ENCODE data around the gene AOC2. TPM values are rescaled to one million over a fixed set of nuclear protein-coding genes. Genes with fewer than 3 reads are reported as not detected.
"Not testable (repeated sequence)": the region's sequence is repeated elsewhere in the genome, so short reads cannot be mapped to it uniquely, and the experiment has no call there.

The AOC2 gene
- total RNA-seq, 2 experiments from 2014 or later: 3.0 to 3.3 TPM

DNA sequence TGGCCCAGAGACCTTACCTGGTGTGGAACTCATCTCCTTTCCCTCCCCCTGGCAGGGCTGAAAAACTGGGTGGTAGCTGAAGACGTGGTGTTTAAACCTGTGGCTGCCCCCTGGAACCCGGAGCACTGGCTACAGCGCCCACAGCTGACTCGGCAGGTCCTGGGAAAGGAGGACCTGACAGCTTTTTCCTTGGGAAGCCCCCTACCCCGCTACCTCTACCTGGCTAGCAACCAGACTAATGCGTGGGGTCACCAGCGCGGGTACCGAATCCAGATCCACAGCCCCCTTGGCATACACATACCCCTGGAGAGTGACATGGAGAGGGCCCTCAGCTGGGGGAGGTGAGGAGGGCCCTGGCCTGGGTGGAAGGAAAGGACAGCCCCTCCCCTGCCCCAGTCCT lies 4.7 kb downstream of the AOC2 start:
- Mint-ChIP-seq H3K27me3 (no peaks in the 10 kb centered on the region), H3K4me1 (ENCODE audit: low read depth) (peaks cover 19% of the 10 kb centered on the region), H3K36me3 (ENCODE audit: low read depth) (peaks cover 14% of the 10 kb centered on the region), H3K9me3 (no peaks in the 10 kb centered on the region), H3K27ac (no peak overlapping the region), H3K4me3 (no peak overlapping the region)
- CTCF ChIA-PET: no interaction called here
- TF ChIP-seq, protein P1, sequence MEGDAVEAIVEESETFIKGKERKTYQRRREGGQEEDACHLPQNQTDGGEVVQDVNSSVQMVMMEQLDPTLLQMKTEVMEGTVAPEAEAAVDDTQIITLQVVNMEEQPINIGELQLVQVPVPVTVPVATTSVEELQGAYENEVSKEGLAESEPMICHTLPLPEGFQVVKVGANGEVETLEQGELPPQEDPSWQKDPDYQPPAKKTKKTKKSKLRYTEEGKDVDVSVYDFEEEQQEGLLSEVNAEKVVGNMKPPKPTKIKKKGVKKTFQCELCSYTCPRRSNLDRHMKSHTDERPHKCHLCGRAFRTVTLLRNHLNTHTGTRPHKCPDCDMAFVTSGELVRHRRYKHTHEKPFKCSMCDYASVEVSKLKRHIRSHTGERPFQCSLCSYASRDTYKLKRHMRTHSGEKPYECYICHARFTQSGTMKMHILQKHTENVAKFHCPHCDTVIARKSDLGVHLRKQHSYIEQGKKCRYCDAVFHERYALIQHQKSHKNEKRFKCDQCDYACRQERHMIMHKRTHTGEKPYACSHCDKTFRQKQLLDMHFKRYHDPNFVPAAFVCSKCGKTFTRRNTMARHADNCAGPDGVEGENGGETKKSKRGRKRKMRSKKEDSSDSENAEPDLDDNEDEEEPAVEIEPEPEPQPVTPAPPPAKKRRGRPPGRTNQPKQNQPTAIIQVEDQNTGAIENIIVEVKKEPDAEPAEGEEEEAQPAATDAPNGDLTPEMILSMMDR (IDR thresholded peaks at IDR 0.05): no peak
- POLR2A ChIA-PET: no interaction called here
- ATAC-seq: no peak
- no peak for DNase-seq
- intact Hi-C loops (cut with micrococcal nuclease): loop anchor here (10.0 kb wide), 2 partner anchors 76 to 146 kb away; partner anchors contain the start of gene RPL27

DNA sequence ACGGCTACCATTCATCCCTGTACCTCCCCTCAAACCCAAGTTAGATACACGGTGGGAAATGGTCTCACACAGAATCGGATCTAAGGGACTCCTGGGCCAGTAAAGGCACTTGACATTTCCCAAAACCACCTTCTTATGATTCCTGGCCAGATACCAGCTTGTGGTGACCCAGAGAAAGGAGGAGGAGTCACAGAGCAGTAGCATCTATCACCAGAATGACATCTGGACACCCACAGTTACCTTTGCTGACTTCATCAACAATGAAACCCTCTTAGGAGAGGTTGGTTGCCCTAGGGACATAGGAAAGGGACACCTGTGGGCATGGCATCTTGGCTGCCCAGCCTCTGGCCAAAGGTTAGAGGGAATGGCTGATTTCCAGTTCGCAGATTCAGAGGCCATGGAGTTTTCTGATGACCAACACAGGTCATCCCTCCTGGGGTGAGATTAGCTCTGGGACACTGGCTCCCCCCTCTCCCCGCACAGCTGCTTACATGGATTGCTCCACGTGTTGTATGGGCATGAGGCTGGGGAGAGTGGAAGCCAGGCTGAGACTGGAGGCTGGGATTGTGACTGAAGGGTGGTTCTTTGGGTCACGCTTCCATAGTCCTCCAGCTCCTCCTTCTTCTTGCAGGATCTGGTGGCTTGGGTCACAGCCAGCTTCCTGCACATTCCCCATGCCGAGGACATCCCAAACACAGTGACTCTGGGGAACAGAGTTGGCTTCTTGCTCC lies 5.2 kb downstream of the AOC2 start:
- H3K4me1 Mint-ChIP-seq (ENCODE audit: low read depth): peaks cover 19% of the 10 kb centered on the region
- H3K9me3 Mint-ChIP-seq: no peaks in the 10 kb centered on the region
- no peak for ATAC-seq
- intact Hi-C loops (cut with micrococcal nuclease): loop anchor here (10.0 kb wide), 2 partner anchors 75 to 145 kb away; partner anchors contain the start of gene RPL27
- H3K27me3 Mint-ChIP-seq: no peaks in the 10 kb centered on the region
- CTCF ChIA-PET: no interaction called here
- no peak for DNase-seq
- peaks cover 9% of the 10 kb centered on the region for H3K36me3 Mint-ChIP-seq (ENCODE audit: low read depth)
- no peak overlapping the region for H3K27ac Mint-ChIP-seq
- no peak overlapping the region for H3K4me3 Mint-ChIP-seq
- POLR2A ChIA-PET: no interaction called here
- TF ChIP-seq, protein P1 (IDR thresholded peaks at IDR 0.05): no peak

DNA sequence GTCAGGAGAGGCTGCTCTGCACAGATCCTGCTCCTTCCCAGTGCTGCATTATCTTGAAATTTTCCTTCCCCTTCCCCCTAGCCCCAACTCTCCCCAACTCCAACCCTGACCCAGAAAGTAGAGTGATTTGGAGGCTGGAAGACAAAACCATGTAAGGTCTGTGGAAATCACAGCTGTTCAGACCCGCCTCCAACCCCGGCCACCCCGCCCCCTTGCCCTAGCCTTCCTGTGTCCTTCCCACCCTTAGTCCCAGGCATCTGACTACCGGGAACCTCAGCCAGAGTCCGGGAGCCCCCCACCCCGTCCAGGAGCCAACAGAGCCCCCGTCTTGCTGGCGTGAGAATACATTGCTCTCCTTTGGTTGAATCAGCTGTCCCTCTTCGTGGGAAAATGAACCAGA lies 6.6 kb downstream of the AOC2 start, which contains the start of gene AOC3:
AOC3 (plus strand) TSS at position 246 of the 400 bp plus-strand sequence; CDS start at position 391, 145 bp downstream.
- TF ChIP-seq, protein P1 (IDR thresholded peaks at IDR 0.05): no peak

DNA sequence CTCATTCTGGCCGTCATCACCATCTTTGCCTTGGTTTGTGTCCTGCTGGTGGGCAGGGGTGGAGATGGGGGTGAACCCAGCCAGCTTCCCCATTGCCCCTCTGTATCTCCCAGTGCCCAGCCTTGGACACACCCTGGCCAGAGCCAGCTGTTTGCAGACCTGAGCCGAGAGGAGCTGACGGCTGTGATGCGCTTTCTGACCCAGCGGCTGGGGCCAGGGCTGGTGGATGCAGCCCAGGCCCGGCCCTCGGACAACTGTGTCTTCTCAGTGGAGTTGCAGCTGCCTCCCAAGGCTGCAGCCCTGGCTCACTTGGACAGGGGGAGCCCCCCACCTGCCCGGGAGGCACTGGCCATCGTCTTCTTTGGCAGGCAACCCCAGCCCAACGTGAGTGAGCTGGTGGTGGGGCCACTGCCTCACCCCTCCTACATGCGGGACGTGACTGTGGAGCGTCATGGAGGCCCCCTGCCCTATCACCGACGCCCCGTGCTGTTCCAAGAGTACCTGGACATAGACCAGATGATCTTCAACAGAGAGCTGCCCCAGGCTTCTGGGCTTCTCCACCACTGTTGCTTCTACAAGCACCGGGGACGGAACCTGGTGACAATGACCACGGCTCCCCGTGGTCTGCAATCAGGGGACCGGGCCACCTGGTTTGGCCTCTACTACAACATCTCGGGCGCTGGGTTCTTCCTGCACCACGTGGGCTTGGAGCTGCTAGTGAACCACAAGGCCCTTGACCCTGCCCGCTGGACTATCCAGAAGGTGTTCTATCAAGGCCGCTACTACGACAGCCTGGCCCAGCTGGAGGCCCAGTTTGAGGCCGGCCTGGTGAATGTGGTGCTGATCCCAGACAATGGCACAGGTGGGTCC lies 7.2 kb downstream of the AOC2 start:
- H3K4me1 Mint-ChIP-seq (ENCODE audit: low read depth); intact Hi-C loops (cut with micrococcal nuclease); H3K9me3 Mint-ChIP-seq; H3K4me3 Mint-ChIP-seq; H3K36me3 Mint-ChIP-seq (ENCODE audit: low read depth); DNase-seq; H3K27ac Mint-ChIP-seq; H3K27me3 Mint-ChIP-seq; ATAC-seq: not testable (repeated sequence)
- ChIA-PET CTCF (interaction anchor here (1.3 kb wide), 1 partner anchor 28 kb away, joined by 4 read pairs; the partner anchor contains the start of gene BECN1), POLR2A (interaction anchor here (1.0 kb wide), 1 partner anchor 18 kb away, joined by 5 read pairs; the partner anchor contains the start of gene PSME3)

More for the DNA sequence above, 6.6 kb downstream of the AOC2 start, which contains the start of gene AOC3:
- CTCF ChIA-PET: interaction anchor here (1.3 kb wide), 1 partner anchor 27 kb away, joined by 4 read pairs; the partner anchor contains the start of gene BECN1
- H3K4me1 Mint-ChIP-seq (ENCODE audit: low read depth): peaks cover 10% of the 10 kb centered on the region
- peaks cover 2% of the 10 kb centered on the region for H3K36me3 Mint-ChIP-seq (ENCODE audit: low read depth)
- POLR2A ChIA-PET: interaction anchor here (1.0 kb wide), 1 partner anchor 18 kb away, joined by 5 read pairs; the partner anchor contains the start of gene PSME3
- H3K4me3 Mint-ChIP-seq: no peak within 1 kb of the TSS
- no peak within 1 kb of the TSS for H3K27ac Mint-ChIP-seq
- no peak for DNase-seq
- no peaks in the 10 kb centered on the region for H3K27me3 Mint-ChIP-seq
- H3K9me3 Mint-ChIP-seq: no peaks in the 10 kb centered on the region
- ATAC-seq: no peak
- intact Hi-C loops (cut with micrococcal nuclease): no loop called here

DNA sequence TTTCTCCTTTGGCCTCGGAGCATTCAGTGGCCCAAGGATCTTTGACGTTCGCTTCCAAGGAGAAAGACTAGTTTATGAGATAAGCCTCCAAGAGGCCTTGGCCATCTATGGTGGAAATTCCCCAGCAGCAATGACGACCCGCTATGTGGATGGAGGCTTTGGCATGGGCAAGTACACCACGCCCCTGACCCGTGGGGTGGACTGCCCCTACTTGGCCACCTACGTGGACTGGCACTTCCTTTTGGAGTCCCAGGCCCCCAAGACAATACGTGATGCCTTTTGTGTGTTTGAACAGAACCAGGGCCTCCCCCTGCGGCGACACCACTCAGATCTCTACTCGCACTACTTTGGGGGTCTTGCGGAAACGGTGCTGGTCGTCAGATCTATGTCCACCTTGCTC lies 8.0 kb downstream of the AOC2 start:
- no peak overlapping the region for H3K27ac Mint-ChIP-seq
- POLR2A ChIA-PET: interaction anchor here (1.0 kb wide), 1 partner anchor 20 kb away, joined by 3 read pairs; no protein-coding TSS in a partner anchor
- intact Hi-C loops (cut with micrococcal nuclease): no loop called here
- H3K9me3 Mint-ChIP-seq: no peaks in the 10 kb centered on the region
- no peaks in the 10 kb centered on the region for H3K36me3 Mint-ChIP-seq (ENCODE audit: low read depth)
- H3K4me3 Mint-ChIP-seq: no peak overlapping the region
- no peak for ATAC-seq
- CTCF ChIA-PET: interaction anchor here (1.3 kb wide), 1 partner anchor 29 kb away, joined by 4 read pairs; the partner anchor contains the start of gene BECN1
- TF ChIP-seq, protein P1 (IDR thresholded peaks at IDR 0.05): no peak
- no peak for DNase-seq
- no peaks in the 10 kb centered on the region for H3K27me3 Mint-ChIP-seq
- H3K4me1 Mint-ChIP-seq (ENCODE audit: low read depth): peaks cover 2% of the 10 kb centered on the region

Data from activated CD8-positive, alpha-beta T cell treated with anti-CD3 and anti-CD28 coated beads for 36 hours (primary cell).